Kidney epithelial cell (primary cell): ENCODE data around the gene ARHGAP5. TPM values are rescaled to one million over a fixed set of nuclear protein-coding genes. Genes with fewer than 3 reads are reported as not detected.

Experiments used
- DNase-seq: peaks from one replicate; pipeline ENCODE4 v3.0.0-alpha.2; 2010; ENCODE audit warnings: low read depth
- H3K27me3 ChIP-seq: 2 replicates; pipeline ENCODE4 v1.6.0; 2011; ENCODE audit warnings: low read length; ENCODE audit not compliant: control insufficient read depth, insufficient read depth
- H3K36me3 ChIP-seq: 2 replicates; pipeline ENCODE4 v1.5.1; 2011; ENCODE audit warnings: low read length; ENCODE audit not compliant: control insufficient read depth, insufficient read depth
- H3K4me3 ChIP-seq: 2 replicates; pipeline ENCODE4 v1.5.1; 2011; ENCODE audit warnings: low read depth, mild to moderate bottlenecking, control low read depth, low read length
- total RNA-seq: library from RNA; depleted of rRNA; stranded (reverse); fragments of >200 nt; gene quantifications from 2 replicates; pipeline ENCODE4 v1.2.3, GENCODE V29; 2015
- TF ChIP-seq, protein P1 (sequence below): IDR thresholded peaks from 2 replicates; pipeline ENCODE4 v1.5.1; 2011; ENCODE audit warnings: mild to moderate bottlenecking, moderate library complexity, low read length, control low read depth, inconsistent platforms; ENCODE audit not compliant: insufficient read depth, poor library complexity, severe bottlenecking

Gene ARHGAP5
- total RNA-seq, 1 donor from 2014 or later = 86.3 TPM

DNA sequence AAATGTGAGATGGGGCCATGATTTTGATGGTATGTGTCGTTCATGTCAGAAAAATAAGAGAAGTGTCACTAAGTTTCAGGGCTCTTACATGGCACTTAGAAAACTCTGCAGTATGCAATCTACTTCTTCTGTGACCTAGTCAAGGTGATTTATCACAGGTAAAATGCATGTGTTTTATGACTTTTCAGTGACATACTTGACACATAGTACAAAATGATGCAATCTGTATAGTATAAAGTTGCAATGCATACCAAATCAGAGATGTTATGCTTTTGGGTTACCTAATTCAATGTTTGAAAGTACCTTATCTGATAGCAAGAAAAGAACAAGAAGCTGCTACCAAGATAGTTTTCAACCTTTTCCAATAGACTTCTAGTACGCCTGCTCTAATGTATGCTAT is 21.9 kb upstream of the ARHGAP5 start:
- no peak for DNase-seq
- H3K36me3 ChIP-seq = no peaks in the 10 kb centered on the region
- no peaks in the 10 kb centered on the region for H3K27me3 ChIP-seq
- no peak overlapping the region for H3K4me3 ChIP-seq
- TF ChIP-seq, protein P1, sequence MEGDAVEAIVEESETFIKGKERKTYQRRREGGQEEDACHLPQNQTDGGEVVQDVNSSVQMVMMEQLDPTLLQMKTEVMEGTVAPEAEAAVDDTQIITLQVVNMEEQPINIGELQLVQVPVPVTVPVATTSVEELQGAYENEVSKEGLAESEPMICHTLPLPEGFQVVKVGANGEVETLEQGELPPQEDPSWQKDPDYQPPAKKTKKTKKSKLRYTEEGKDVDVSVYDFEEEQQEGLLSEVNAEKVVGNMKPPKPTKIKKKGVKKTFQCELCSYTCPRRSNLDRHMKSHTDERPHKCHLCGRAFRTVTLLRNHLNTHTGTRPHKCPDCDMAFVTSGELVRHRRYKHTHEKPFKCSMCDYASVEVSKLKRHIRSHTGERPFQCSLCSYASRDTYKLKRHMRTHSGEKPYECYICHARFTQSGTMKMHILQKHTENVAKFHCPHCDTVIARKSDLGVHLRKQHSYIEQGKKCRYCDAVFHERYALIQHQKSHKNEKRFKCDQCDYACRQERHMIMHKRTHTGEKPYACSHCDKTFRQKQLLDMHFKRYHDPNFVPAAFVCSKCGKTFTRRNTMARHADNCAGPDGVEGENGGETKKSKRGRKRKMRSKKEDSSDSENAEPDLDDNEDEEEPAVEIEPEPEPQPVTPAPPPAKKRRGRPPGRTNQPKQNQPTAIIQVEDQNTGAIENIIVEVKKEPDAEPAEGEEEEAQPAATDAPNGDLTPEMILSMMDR = no peak

DNA sequence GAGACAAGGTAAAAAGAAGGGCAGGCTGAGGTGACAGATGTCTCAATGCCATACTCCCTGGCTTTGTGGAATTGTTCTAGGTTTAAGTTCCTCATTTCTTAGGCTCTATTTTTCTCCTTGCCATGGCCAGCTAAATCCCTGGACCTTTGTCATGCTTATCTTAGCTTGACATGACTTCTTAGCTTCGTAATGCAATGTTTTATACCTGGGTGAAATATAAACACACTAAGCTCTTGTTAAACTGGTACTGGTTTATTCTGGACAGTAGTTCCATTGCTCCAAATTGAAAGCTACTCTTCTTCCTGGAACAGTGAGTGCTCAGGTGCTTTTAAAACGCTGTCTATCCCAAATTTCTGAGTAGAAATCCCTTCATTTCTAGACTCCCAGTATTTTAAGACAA is 17.4 kb upstream of the ARHGAP5 start:
- no peak for DNase-seq
- TF ChIP-seq, protein P1 = no peak
- Histone ChIP-seq H3K27me3 (no peaks in the 10 kb centered on the region), H3K36me3 (no peaks in the 10 kb centered on the region), H3K4me3 (no peak overlapping the region)

DNA sequence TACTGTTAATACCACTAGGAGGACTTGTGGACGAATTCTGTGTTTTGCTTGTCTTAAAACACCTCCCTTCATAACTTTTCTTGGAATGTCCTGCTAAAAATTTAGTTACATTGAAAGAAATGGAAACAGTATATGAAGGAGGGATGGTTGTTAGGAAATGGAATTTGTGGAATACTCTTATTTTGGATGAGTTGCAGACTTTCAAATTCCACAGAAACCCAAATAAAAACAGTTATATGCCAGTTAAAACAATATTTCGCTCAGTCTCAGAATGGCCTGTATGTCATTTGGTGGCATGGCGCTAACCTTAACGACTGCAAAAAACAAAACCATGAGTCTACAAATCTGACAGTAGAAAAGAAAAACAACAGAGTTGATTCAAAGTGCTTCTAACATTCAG is 12.2 kb upstream of the ARHGAP5 start:
- H3K27me3 ChIP-seq = no peaks in the 10 kb centered on the region
- no peak for DNase-seq
- no peak overlapping the region for H3K4me3 ChIP-seq
- TF ChIP-seq, protein P1 = no peak
- H3K36me3 ChIP-seq = no peaks in the 10 kb centered on the region

DNA sequence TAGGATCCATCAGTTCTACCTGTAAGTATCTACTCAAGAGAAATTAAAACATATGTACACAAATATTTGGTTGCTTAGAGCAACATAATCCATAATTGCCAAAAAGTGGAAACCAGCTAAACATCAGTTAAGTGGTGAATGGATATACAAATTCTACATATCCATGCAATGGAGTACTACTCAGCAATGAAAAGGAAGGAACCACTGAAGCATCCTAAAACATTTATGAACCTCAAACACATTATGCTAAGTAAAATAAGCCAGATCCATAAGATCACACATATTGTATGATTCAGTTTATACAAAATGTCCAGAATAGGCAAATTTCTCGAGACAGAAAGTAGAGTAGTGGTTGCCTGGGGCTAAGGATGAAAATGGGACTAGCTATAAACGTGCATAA is 8.4 kb upstream of the ARHGAP5 start:
- no peak for DNase-seq
- H3K27me3 ChIP-seq = no peaks in the 10 kb centered on the region
- TF ChIP-seq, protein P1 = no peak
- H3K4me3 ChIP-seq = no peak overlapping the region
- no peaks in the 10 kb centered on the region for H3K36me3 ChIP-seq

DNA sequence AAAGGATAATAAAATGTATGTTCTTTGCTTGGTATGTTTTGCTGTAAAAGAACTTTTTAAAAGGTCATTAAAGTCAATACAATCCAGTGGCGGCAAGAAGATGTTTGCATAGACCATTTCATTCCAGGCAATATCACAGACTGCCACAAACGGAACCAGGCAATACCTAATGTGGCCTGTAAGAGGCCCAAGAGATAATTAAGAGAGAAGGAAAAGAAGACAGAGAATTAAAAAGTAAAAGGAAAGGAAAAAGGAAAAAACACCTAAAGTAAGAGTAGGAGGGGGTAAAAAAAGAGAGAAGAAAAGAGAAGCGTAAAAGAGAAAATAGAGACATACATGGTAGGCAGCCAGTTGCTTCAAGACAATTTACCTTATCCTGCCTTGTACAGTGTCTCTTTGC is 6.8 kb upstream of the ARHGAP5 start:
- TF ChIP-seq, protein P1 = no peak
- no peak overlapping the region for H3K4me3 ChIP-seq
- no peaks in the 10 kb centered on the region for H3K36me3 ChIP-seq
- H3K27me3 ChIP-seq = no peaks in the 10 kb centered on the region
- DNase-seq = no peak

DNA sequence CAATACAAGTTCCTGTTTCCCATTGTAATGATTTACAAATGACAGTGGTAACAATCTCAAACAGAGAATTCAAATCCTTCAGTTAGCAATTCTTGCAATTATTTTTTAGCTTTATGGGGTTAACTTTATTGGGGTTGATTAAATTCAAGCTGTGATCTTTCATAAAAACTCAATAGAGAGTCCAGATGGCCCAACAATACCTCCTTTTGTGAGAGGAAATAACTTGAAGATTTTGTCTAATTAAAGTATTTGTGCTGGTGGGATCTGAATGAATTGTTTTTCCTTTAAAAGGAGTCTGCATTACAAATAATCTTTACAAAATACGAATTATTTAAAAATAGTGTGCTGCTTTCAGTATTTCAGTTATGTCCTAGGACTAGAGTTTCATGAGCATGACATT is 4.4 kb upstream of the ARHGAP5 start:
- no peak overlapping the region for H3K4me3 ChIP-seq
- no peak for DNase-seq
- TF ChIP-seq, protein P1 = no peak
- no peaks in the 10 kb centered on the region for H3K36me3 ChIP-seq
- H3K27me3 ChIP-seq = no peaks in the 10 kb centered on the region
